Measurements from ENCODE around the gene PRKG1. TPM values are rescaled to one million over a fixed set of nuclear protein-coding genes. Genes with fewer than 3 reads are reported as not detected.

The PRKG1 gene
- total RNA-seq, 1 experiment from 2014 or later, result 0.09 TPM

DNA sequence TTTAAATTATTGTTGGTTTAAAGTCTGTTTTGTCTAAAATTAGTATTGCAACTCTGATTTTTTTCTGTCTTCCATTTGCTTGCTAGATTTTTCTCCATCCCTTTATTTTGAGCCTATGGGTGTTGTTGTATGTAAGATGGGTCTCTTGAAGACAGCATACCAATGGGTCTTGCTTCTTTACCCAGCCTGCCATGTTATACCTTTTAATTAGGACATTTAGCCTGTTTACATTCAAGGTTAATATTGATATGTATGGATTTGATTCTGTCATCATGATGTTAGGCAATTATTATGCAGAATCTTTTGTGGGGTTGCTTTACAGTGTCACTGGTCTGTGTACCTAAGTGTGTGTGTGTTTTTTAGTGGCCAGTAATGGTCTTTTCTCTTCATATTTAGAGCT, 906.5 kb downstream of the PRKG1 start:
- no peaks in the 10 kb centered on the region for H3K27me3 ChIP-seq (replicated peaks; ENCODE audit: control insufficient read depth, insufficient read depth, low read length)
- POLR2A ChIA-PET, result no interaction called here
- intact Hi-C loops (cut with micrococcal nuclease; ENCODE audit: unreplicated experiment), result no loop called here
- CTCF ChIA-PET, result no interaction called here
- H3K36me3 ChIP-seq (ENCODE audit: control insufficient read depth, insufficient read depth, low read length), result no peaks in the 10 kb centered on the region
- Mint-ChIP-seq H3K4me1 (ENCODE audit: low read depth, unreplicated experiment) (no peaks in the 10 kb centered on the region), H3K27ac (ENCODE audit: unreplicated experiment) (no peak overlapping the region), H3K27me3 (ENCODE audit: insufficient read depth, unreplicated experiment) (peaks cover 2% of the 10 kb centered on the region), H3K36me3 (ENCODE audit: insufficient read depth, unreplicated experiment) (no peaks in the 10 kb centered on the region), H3K9me3 (ENCODE audit: unreplicated experiment) (no peaks in the 10 kb centered on the region), H3K4me3 (ENCODE audit: unreplicated experiment) (no peak overlapping the region)
- H3K4me3 ChIP-seq (ENCODE audit: low read depth, low read length), result no peak overlapping the region
- TF ChIP-seq, protein P1, sequence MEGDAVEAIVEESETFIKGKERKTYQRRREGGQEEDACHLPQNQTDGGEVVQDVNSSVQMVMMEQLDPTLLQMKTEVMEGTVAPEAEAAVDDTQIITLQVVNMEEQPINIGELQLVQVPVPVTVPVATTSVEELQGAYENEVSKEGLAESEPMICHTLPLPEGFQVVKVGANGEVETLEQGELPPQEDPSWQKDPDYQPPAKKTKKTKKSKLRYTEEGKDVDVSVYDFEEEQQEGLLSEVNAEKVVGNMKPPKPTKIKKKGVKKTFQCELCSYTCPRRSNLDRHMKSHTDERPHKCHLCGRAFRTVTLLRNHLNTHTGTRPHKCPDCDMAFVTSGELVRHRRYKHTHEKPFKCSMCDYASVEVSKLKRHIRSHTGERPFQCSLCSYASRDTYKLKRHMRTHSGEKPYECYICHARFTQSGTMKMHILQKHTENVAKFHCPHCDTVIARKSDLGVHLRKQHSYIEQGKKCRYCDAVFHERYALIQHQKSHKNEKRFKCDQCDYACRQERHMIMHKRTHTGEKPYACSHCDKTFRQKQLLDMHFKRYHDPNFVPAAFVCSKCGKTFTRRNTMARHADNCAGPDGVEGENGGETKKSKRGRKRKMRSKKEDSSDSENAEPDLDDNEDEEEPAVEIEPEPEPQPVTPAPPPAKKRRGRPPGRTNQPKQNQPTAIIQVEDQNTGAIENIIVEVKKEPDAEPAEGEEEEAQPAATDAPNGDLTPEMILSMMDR (IDR thresholded peaks at IDR 0.05; ENCODE audit: insufficient read depth in 1 of 2, low read depth in 1 of 2, low read length in 1 of 2, severe bottlenecking in 1 of 2, unreplicated experiment in 1 of 2), result no peak
- no peaks in the 10 kb centered on the region for H3K9me3 ChIP-seq
- BruUV-seq (replicated peaks), result no TSS peak
- DNase-seq, result no peak
- H3K4me1 ChIP-seq, result no peaks in the 10 kb centered on the region

DNA sequence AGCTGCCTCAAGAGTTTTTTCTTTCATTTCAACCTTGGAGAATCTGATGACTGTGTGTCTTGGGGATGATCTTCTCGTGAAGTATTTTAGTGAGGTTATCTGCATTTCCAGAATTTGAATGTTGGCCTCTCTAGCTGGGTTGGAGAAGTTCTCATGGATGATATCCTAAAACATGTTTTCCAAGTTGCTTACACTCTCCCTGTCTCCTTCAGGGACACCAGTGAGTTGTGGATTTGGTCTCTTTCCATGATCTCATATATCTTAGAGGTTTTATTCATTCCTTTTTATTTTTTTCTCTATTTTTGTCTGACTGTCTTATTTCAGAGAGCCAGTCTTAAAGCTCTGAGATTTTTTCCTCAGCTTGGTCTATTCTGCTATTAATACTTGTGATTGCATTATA, 907.4 kb downstream of the PRKG1 start:
- no peaks in the 10 kb centered on the region for H3K36me3 ChIP-seq (ENCODE audit: control insufficient read depth, insufficient read depth, low read length)
- peaks cover 2% of the 10 kb centered on the region for H3K27me3 Mint-ChIP-seq (ENCODE audit: insufficient read depth, unreplicated experiment)
- POLR2A ChIA-PET, result no interaction called here

DNA sequence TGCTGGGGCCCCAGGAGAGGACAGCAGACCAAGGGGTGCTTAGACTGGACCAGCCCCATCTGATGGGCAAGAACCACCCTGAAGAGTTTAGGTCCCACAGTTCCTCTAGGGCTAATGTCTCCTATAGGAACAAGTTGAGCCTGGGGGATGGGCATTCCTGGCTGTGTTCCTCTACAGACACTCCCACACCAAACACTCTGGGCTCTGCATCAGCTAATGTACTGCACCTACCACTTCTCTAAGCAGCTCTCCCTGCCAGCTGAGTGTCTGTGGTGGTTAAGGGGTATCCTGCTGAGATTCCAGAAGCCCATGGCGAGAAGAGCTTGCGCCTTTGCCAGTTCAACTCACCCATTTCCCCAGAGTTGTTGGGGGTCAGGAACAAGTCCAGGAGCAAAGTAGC, 909.2 kb downstream of the PRKG1 start:
- ChIA-PET POLR2A (no interaction called here), CTCF (interaction anchor here (0.7 kb wide), 1 partner anchor 15 kb away, joined by 3 read pairs; no protein-coding TSS in a partner anchor)
- H3K27ac Mint-ChIP-seq (ENCODE audit: unreplicated experiment), result no peak overlapping the region
- no peaks in the 10 kb centered on the region for H3K36me3 Mint-ChIP-seq (ENCODE audit: insufficient read depth, unreplicated experiment)
- H3K4me3 ChIP-seq (ENCODE audit: low read depth, low read length), result no peak overlapping the region
- no TSS peak for BruUV-seq (replicated peaks)
- intact Hi-C loops (cut with micrococcal nuclease; ENCODE audit: unreplicated experiment), result no loop called here
- no peaks in the 10 kb centered on the region for H3K4me1 ChIP-seq
- no peaks in the 10 kb centered on the region for H3K4me1 Mint-ChIP-seq (ENCODE audit: low read depth, unreplicated experiment)
- TF ChIP-seq, protein P1 (IDR thresholded peaks at IDR 0.05; ENCODE audit: insufficient read depth in 1 of 2, low read depth in 1 of 2, low read length in 1 of 2, severe bottlenecking in 1 of 2, unreplicated experiment in 1 of 2), result no peak
- DNase-seq, result peak in 1 of 2 experiments; percentile 37
- H3K9me3 Mint-ChIP-seq (ENCODE audit: unreplicated experiment), result no peaks in the 10 kb centered on the region
- H3K27me3 ChIP-seq (replicated peaks; ENCODE audit: control insufficient read depth, insufficient read depth, low read length), result no peaks in the 10 kb centered on the region
- no peaks in the 10 kb centered on the region for H3K36me3 ChIP-seq (ENCODE audit: control insufficient read depth, insufficient read depth, low read length)
- no peaks in the 10 kb centered on the region for H3K9me3 ChIP-seq
- H3K4me3 Mint-ChIP-seq (ENCODE audit: unreplicated experiment), result no peak overlapping the region
- no peaks in the 10 kb centered on the region for H3K27me3 Mint-ChIP-seq (ENCODE audit: insufficient read depth, unreplicated experiment)

More for the DNA sequence above, 907.4 kb downstream of the PRKG1 start:
- Histone ChIP-seq H3K4me1 (no peaks in the 10 kb centered on the region), H3K9me3 (no peaks in the 10 kb centered on the region), H3K27me3 (replicated peaks; ENCODE audit: control insufficient read depth, insufficient read depth, low read length) (no peaks in the 10 kb centered on the region), H3K4me3 (ENCODE audit: low read depth, low read length) (no peak overlapping the region)
- Mint-ChIP-seq H3K4me1 (ENCODE audit: low read depth, unreplicated experiment) (no peaks in the 10 kb centered on the region), H3K4me3 (ENCODE audit: unreplicated experiment) (no peak overlapping the region), H3K27ac (ENCODE audit: unreplicated experiment) (no peak overlapping the region), H3K9me3 (ENCODE audit: unreplicated experiment) (no peaks in the 10 kb centered on the region), H3K36me3 (ENCODE audit: insufficient read depth, unreplicated experiment) (no peaks in the 10 kb centered on the region)
- no peak for DNase-seq
- TF ChIP-seq, protein P1 (IDR thresholded peaks at IDR 0.05; ENCODE audit: insufficient read depth in 1 of 2, low read depth in 1 of 2, low read length in 1 of 2, severe bottlenecking in 1 of 2, unreplicated experiment in 1 of 2), result no peak
- intact Hi-C loops (cut with micrococcal nuclease; ENCODE audit: unreplicated experiment), result no loop called here
- BruUV-seq (replicated peaks), result no TSS peak
- CTCF ChIA-PET, result no interaction called here

Measured in Caco-2 (cell line).